GM23338 (cell line): Measurements from ENCODE around the gene RNASET2. TPM values are rescaled to one million over a fixed set of nuclear protein-coding genes. Genes with fewer than 3 reads are reported as not detected.

Source experiments
- ATAC-seq: fragments of 200-7000 bp; cut with Tn5 transposase; 3 replicates; pipeline ENCODE4 v1.9.1; 2020
- DNase-seq: peaks from one replicate; pipeline ENCODE4 v3.0.0-alpha.2; 2015; ENCODE audit warnings: low spot score
- H2AFZ ChIP-seq: fragments of 200-600 bp; sonication (generic); 2 replicates; pipeline ENCODE4 v1.8.0; 2016; ENCODE audit warnings: antibody characterized with exemption, mild to moderate bottlenecking, moderate library complexity
- H3F3A ChIP-seq: fragments of 200-600 bp; sonication (generic); replicated peaks from 2 replicates; pipeline ENCODE4 v1.8.0; 2017; ENCODE audit warnings: antibody characterized with exemption, mixed run types, low read depth
- H3K27ac ChIP-seq: fragments of 200-600 bp; sonication (generic); 2 replicates; pipeline ENCODE4 v1.6.1; 2016; ENCODE audit warnings: low read depth
- H3K27me3 ChIP-seq: fragments of 200-600 bp; sonication (generic); 2 replicates; pipeline ENCODE4 v1.8.0; 2016; ENCODE audit warnings: mild to moderate bottlenecking, mixed run types, moderate library complexity; ENCODE audit not compliant: insufficient read depth
- H3K36me3 ChIP-seq: fragments of 200-600 bp; sonication (generic); 2 replicates; pipeline ENCODE4 v1.8.0; 2016; ENCODE audit warnings: mild to moderate bottlenecking; ENCODE audit not compliant: insufficient read depth
- H3K4me1 ChIP-seq: fragments of 200-600 bp; sonication (generic); 2 replicates; pipeline ENCODE4 v1.8.0; 2016; ENCODE audit warnings: mild to moderate bottlenecking, moderate library complexity; ENCODE audit not compliant: insufficient read depth
- H3K4me2 ChIP-seq: fragments of 200-600 bp; sonication (generic); 2 replicates; pipeline ENCODE4 v1.7.1; 2017; ENCODE audit warnings: mixed run types
- H3K4me3 ChIP-seq: fragments of 200-600 bp; sonication (generic); 2 replicates; pipeline ENCODE4 v1.6.1; 2016; ENCODE audit warnings: mixed run types
- H3K79me2 ChIP-seq: fragments of 200-600 bp; sonication (generic); replicated peaks from 2 replicates; pipeline ENCODE4 v1.8.0; 2017; ENCODE audit warnings: mild to moderate bottlenecking; ENCODE audit not compliant: insufficient read depth
- H3K9me2 ChIP-seq: fragments of 200-600 bp; sonication (generic); 2 replicates; pipeline ENCODE4 v1.8.0; 2017; ENCODE audit not compliant: insufficient read depth
- H4K20me1 ChIP-seq: fragments of 200-600 bp; sonication (generic); replicated peaks from 2 replicates; pipeline ENCODE4 v1.8.0; 2017; ENCODE audit warnings: mild to moderate bottlenecking; ENCODE audit not compliant: insufficient read depth
- H3K27ac Mint-ChIP-seq: 2 replicates; pipeline ENCODE4 v1.8.0; 2020; ENCODE audit warnings: inconsistent platforms, mild to moderate bottlenecking, moderate library complexity, mixed read lengths
- H3K27me3 Mint-ChIP-seq: 3 replicates; pipeline ENCODE4 v1.8.0; 2022; ENCODE audit warnings: low read depth, mild to moderate bottlenecking, moderate library complexity, mixed read lengths, inconsistent platforms; ENCODE audit not compliant: insufficient read depth, poor library complexity
- H3K36me3 Mint-ChIP-seq: 3 replicates; pipeline ENCODE4 v1.8.0; 2021; ENCODE audit warnings: low read depth, mild to moderate bottlenecking, inconsistent platforms, moderate library complexity, mixed read lengths
- H3K4me1 Mint-ChIP-seq: 3 replicates; pipeline ENCODE4 v1.8.0; 2020; ENCODE audit warnings: mild to moderate bottlenecking, inconsistent platforms, mixed read lengths
- H3K4me3 Mint-ChIP-seq: 3 replicates; pipeline ENCODE4 v1.8.0; 2021; ENCODE audit warnings: moderate library complexity, mild to moderate bottlenecking, inconsistent platforms, mixed read lengths
- H3K9me3 Mint-ChIP-seq: 3 replicates; pipeline ENCODE4 v1.8.0; 2020; ENCODE audit warnings: moderate library complexity, mild to moderate bottlenecking, inconsistent platforms, mixed read lengths
- CREB1 ChIP-seq: fragments of 250-450 bp; sonication (Bioruptor Pico); IDR thresholded peaks from 2 replicates; pipeline ENCODE4 v1.5.0; 2020; ENCODE audit warnings: low read depth, mild to moderate bottlenecking, moderate library complexity
- CTCF ChIP-seq, 2 experiments: fragments of 200-600 bp in 1 of 2; sonication (generic) in 1 of 2; conservative IDR thresholded peaks; 2 replicates each; pipeline versions ENCODE4 v1.5.1 to v1.6.1; 2016 to 2017; ENCODE audit warnings: antibody characterized with exemption in 2 of 2, low read depth in 2 of 2, mild to moderate bottlenecking in 2 of 2, moderate library complexity in 1 of 2
- ETS1 ChIP-seq: IDR thresholded peaks from 2 replicates; pipeline ENCODE4 v1.6.1; 2016; ENCODE audit warnings: antibody characterized with exemption
- EZH2 ChIP-seq: fragments of 200-600 bp; sonication (generic); IDR thresholded peaks from one replicate; pipeline ENCODE4 v1.8.0; 2017; ENCODE audit warnings: antibody characterized with exemption, mild to moderate bottlenecking, low read depth; ENCODE audit not compliant: unreplicated experiment
- EZH2phosphoT487 ChIP-seq: fragments of 200-600 bp; sonication (generic); IDR thresholded peaks from one replicate; pipeline ENCODE4 v1.8.1; 2018; ENCODE audit warnings: antibody characterized with exemption; ENCODE audit not compliant: unreplicated experiment
- JUNB ChIP-seq: IDR thresholded peaks from one replicate; pipeline ENCODE4 v1.6.1; 2016; ENCODE audit warnings: antibody characterized with exemption; ENCODE audit not compliant: unreplicated experiment
- NANOG ChIP-seq: IDR thresholded peaks from 2 replicates; pipeline ENCODE4 v1.6.1; 2016; ENCODE audit warnings: antibody characterized with exemption, borderline replicate concordance
- POLR2AphosphoS5 ChIP-seq: IDR thresholded peaks from 2 replicates; pipeline ENCODE4 v1.6.1; 2016; ENCODE audit warnings: antibody characterized with exemption, low read depth
- STAT1 ChIP-seq: IDR thresholded peaks from one replicate; pipeline ENCODE4 v1.6.1; 2016; ENCODE audit warnings: antibody characterized with exemption; ENCODE audit not compliant: unreplicated experiment
- ZNF114 ChIP-seq: fragments of 250-450 bp; sonication (Bioruptor Pico); IDR thresholded peaks from 2 replicates; pipeline ENCODE4 v1.5.0; 2020; ENCODE audit warnings: mild to moderate bottlenecking, moderate library complexity
- ZNF462 ChIP-seq: fragments of 250-450 bp; sonication (Bioruptor Pico); IDR thresholded peaks from 2 replicates; pipeline ENCODE4 v1.5.0; 2020; ENCODE audit warnings: mild to moderate bottlenecking, moderate library complexity
- polyA plus RNA-seq: library from polyadenylated mRNA; unstranded; fragments of >200 nt; fragmentation: Nextera tagmentation; extraction: Ambion mirVana; gene quantifications from 2 replicates; pipeline ENCODE4 v1.2.1, GENCODE V29; 2016
- total RNA-seq: library from RNA; depleted of rRNA; stranded (reverse); fragments of >200 nt; shearing (Covaris generic); gene quantifications from 2 replicates; pipeline ENCODE4 v1.2.3, GENCODE V29; 2014

RNASET2 gene
- total and polyA plus RNA-seq, 2 experiments from 2014 or later = 40.5 to 62.8 TPM

GRCh38 chr6:166935353-166935752, 21.0 kb downstream of the RNASET2 start (continued):
- no peak for TF ChIP-seq ZNF462 (CRISPR knock-in tag)

- no peak overlapping the region for H3K4me2 ChIP-seq
- DNase-seq (no peak), ATAC-seq (no peak)
- Mint-ChIP-seq H3K27me3 (peaks cover 1% of the 10 kb centered on the region), H3K4me1 (peaks cover 6% of the 10 kb centered on the region), H3K4me3 (no peak overlapping the region), H3K36me3 (peaks cover 6% of the 10 kb centered on the region; the same call in 1 of the 3 replicates), H3K27ac (no peak overlapping the region), H3K9me3 (no peaks in the 10 kb centered on the region)
- no peak overlapping the region for H3K4me3 ChIP-seq
- no peaks in the 10 kb centered on the region for H3K27me3 ChIP-seq
- H3K4me1 ChIP-seq = no peaks in the 10 kb centered on the region
- peaks cover 7% of the 10 kb centered on the region; the same call in 1 of the 2 replicates for H3F3A ChIP-seq
- peaks cover 4% of the 10 kb centered on the region; the same call in 1 of the 2 replicates for H3K36me3 ChIP-seq
- H3K27ac ChIP-seq = no peak overlapping the region; the same call in 1 of the 2 replicates
- H3K79me2 ChIP-seq = no peaks in the 10 kb centered on the region
- no peaks in the 10 kb centered on the region for H3K9me2 ChIP-seq
- no peaks in the 10 kb centered on the region for H4K20me1 ChIP-seq
- H2AFZ ChIP-seq = no peak overlapping the region
- no peak for TF ChIP-seq NANOG
- no peak for TF ChIP-seq ZNF114 (CRISPR knock-in tag)
- no peak for TF ChIP-seq CTCF (conservative IDR thresholded peaks at IDR 0.05; ENCODE audit: low read depth in 2 of 2)
- TF ChIP-seq JUNB = no peak
- TF ChIP-seq CREB1 (CRISPR knock-in tag) = no peak
- no peak for TF ChIP-seq STAT1
- TF ChIP-seq ETS1 = no peak
- no peak for TF ChIP-seq EZH2
- TF ChIP-seq EZH2phosphoT487 = no peak
- TF ChIP-seq POLR2AphosphoS5 = no peak
Observed at GRCh38 chr6:166934174-166934573, 22.2 kb downstream of the RNASET2 start.
